Glutamatergic neuron (in vitro differentiated cells): ENCODE data around the gene TXNDC15. TPM values are rescaled to one million over a fixed set of nuclear protein-coding genes. Genes with fewer than 3 reads are reported as not detected.
"Not testable (repeated sequence)": the region's sequence is repeated elsewhere in the genome, so short reads cannot be mapped to it uniquely, and the experiment has no call there.

Experiments used
- DNase-seq: peaks from one replicate; pipeline ENCODE4 v3.0.0; 2022
- H3K27ac Mint-ChIP-seq: one replicate; pipeline ENCODE4 v1.8.0; 2020; ENCODE audit warnings: mild to moderate bottlenecking, mixed read lengths, inconsistent platforms; ENCODE audit not compliant: unreplicated experiment
- H3K27me3 Mint-ChIP-seq: one replicate; pipeline ENCODE4 v1.8.0; 2020; ENCODE audit warnings: mild to moderate bottlenecking, moderate library complexity, mixed read lengths, inconsistent platforms; ENCODE audit not compliant: unreplicated experiment
- H3K36me3 Mint-ChIP-seq: one replicate; pipeline ENCODE4 v1.8.0; 2020; ENCODE audit warnings: mild to moderate bottlenecking, mixed read lengths, inconsistent platforms; ENCODE audit not compliant: unreplicated experiment
- H3K4me1 Mint-ChIP-seq: one replicate; pipeline ENCODE4 v1.8.0; 2020; ENCODE audit warnings: mild to moderate bottlenecking, low read depth, mixed read lengths, inconsistent platforms; ENCODE audit not compliant: unreplicated experiment
- H3K4me3 Mint-ChIP-seq: one replicate; pipeline ENCODE4 v1.8.0; 2020; ENCODE audit warnings: mild to moderate bottlenecking, mixed read lengths, inconsistent platforms; ENCODE audit not compliant: unreplicated experiment
- H3K9me3 Mint-ChIP-seq: one replicate; pipeline ENCODE4 v1.8.0; 2020; ENCODE audit warnings: mild to moderate bottlenecking, moderate library complexity, mixed read lengths, inconsistent platforms; ENCODE audit not compliant: unreplicated experiment
- total RNA-seq: library from RNA; stranded (reverse); fragmentation: NEBNext Ultra II Directional; extraction: Animal tissue kit (Norgen Biotek cat#: 25700); gene quantifications from one replicate; pipeline ENCODE4 v1.2.1, GENCODE V29; 2021; ENCODE audit not compliant: unreplicated experiment
- TF ChIP-seq, protein P1 (sequence below): fragments of 200-600 bp; sonication (generic); IDR thresholded peaks from one replicate; pipeline ENCODE4 v1.5.0; 2021; ENCODE audit not compliant: partially characterized antibody, unreplicated experiment

Gene TXNDC15
- total RNA-seq, 1 donor from 2014 or later: 57.5 TPM

DNA sequence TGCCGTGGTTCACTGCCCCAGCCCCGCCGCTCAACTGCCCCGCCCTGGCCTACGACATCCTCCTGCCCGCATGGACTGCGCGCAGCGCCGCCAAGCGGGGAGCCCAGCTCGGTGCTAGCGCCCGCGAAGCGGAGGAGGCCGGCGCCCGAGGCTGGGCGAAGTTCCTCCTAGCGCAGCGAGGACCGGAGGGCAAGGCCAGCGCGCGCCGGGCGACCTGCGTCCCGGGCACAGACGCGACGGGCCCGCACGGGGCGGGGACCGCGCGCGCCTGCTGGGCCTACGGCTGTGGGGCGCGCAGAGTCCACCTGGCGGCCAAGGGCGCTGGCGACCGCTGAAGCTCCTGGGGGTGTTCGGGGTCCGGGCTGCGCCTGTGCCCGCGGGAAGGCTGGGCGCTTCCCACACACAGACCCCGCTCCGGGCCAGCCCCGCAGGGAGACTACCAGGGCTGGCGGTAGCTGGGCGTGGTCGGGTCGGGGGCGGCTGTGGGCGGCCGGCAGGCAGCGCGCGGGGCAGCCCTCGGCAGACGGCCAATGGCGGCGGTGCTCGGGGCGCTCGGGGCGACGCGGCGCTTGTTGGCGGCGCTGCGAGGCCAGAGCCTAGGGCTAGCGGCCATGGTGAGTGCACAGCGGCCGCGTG, 30.6 kb downstream of the TXNDC15 start, which contains the start of gene PCBD2:
PCBD2 (plus strand) TSS at position 522 of the 636 bp plus-strand sequence; CDS start at position 531, 9 bp downstream.
- peaks cover 8% of the 10 kb centered on the region for H3K27me3 Mint-ChIP-seq
- peak; percentile 96 for DNase-seq
- peaks cover 5% of the 10 kb centered on the region for H3K4me1 Mint-ChIP-seq
- peak within 1 kb of the TSS; percentile 98 for H3K27ac Mint-ChIP-seq
- no peaks in the 10 kb centered on the region for H3K36me3 Mint-ChIP-seq
- TF ChIP-seq, protein P1, sequence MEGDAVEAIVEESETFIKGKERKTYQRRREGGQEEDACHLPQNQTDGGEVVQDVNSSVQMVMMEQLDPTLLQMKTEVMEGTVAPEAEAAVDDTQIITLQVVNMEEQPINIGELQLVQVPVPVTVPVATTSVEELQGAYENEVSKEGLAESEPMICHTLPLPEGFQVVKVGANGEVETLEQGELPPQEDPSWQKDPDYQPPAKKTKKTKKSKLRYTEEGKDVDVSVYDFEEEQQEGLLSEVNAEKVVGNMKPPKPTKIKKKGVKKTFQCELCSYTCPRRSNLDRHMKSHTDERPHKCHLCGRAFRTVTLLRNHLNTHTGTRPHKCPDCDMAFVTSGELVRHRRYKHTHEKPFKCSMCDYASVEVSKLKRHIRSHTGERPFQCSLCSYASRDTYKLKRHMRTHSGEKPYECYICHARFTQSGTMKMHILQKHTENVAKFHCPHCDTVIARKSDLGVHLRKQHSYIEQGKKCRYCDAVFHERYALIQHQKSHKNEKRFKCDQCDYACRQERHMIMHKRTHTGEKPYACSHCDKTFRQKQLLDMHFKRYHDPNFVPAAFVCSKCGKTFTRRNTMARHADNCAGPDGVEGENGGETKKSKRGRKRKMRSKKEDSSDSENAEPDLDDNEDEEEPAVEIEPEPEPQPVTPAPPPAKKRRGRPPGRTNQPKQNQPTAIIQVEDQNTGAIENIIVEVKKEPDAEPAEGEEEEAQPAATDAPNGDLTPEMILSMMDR: peak; percentile 86
- H3K4me3 Mint-ChIP-seq: peak within 1 kb of the TSS; percentile 91
- peaks cover 7% of the 10 kb centered on the region for H3K9me3 Mint-ChIP-seq

DNA sequence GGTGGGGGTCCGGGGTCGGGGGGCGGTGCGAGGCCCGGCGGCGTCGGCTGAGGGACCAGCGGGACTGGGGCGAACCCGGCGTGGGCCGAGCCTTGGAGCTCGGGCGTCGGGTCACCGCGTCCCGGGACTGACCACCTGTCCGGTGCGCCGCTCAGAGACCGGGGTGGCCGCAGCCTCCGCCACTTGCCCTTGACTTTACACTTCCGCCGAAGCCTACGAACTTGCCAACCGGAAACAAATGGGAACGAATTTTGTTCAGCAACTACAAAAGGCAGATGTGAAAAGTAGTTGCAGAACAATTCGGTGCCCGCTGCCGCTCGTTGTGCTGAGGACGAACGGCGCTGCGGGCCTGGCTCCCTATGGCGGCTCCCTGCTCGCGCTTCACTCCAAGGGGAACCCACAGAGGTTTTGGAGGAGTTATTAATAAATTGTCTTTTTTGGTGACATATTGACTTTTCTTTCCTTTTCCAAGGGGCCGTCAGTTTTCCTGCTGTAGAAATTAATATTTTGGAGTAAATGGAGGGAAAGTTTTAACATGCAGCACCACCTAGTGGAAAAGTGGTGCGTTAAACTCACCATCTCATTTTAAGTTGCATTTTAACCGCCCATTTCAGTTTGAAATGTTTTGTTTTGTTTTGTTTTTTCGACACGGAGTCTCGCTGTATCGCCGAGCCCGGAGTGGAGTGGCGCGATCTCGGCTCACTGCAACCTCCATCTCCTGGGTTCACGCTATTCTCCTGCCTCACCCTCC, 31.2 kb downstream of the TXNDC15 start:
- DNase-seq: no peak
- H3K27ac Mint-ChIP-seq: peak overlapping the region; percentile 88

DNA sequence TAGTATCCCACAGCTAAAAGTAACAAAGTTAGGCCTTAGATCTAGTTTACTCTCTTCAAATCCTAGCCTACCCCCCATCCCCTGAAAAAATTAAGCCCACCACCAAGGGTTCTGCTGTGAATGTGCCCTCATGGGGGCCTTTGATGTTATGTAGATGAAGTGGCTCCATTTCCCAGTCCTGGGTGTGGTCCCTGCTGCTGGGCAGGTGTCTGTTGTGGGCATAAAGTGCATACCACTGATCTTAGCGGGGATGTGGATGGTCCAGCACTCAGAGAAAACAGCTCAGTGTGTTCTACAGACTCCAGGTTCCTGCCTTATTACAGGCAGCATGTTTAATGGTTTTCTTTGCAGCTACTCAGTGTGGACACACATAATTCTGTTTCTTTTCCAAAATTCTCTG, 32.6 kb downstream of the TXNDC15 start:
- peak overlapping the region; percentile 25 for H3K4me3 Mint-ChIP-seq
- TF ChIP-seq, protein P1: no peak
- no peaks in the 10 kb centered on the region for H3K36me3 Mint-ChIP-seq
- H3K4me1 Mint-ChIP-seq: peaks cover 5% of the 10 kb centered on the region
- no peak overlapping the region for H3K27ac Mint-ChIP-seq
- H3K9me3 Mint-ChIP-seq: peaks cover 7% of the 10 kb centered on the region
- no peak for DNase-seq
- H3K27me3 Mint-ChIP-seq: peaks cover 8% of the 10 kb centered on the region

More for the DNA sequence above, 31.2 kb downstream of the TXNDC15 start:
- Mint-ChIP-seq H3K36me3 (no peaks in the 10 kb centered on the region), H3K4me3 (peak overlapping the region; percentile 91), H3K9me3 (peaks cover 7% of the 10 kb centered on the region), H3K27me3 (peaks cover 8% of the 10 kb centered on the region), H3K4me1 (peaks cover 5% of the 10 kb centered on the region)
- TF ChIP-seq, protein P1: peak; percentile 86

DNA sequence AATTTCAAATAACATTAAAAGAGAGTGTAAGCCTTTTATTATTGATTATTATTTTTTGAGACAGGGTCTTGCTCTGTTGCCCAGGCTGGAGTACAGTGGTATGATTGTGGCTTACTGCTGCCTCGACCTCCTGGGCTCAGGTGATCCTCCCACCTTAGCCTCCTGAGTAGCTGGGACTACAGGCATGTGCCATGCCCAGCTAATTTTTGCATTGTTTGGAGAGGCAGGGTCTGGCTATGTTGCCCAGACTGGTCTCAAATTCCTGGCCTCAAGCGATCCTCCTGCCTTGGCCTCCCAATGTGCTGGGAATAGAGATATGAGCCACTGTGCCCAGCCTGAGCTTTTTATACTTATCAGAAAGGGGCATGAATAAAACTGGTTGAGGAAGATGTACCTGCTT, 36.6 kb downstream of the TXNDC15 start:
- not testable (repeated sequence) for H3K9me3 Mint-ChIP-seq, H3K36me3 Mint-ChIP-seq, H3K4me3 Mint-ChIP-seq, H3K27me3 Mint-ChIP-seq, H3K27ac Mint-ChIP-seq, DNase-seq, H3K4me1 Mint-ChIP-seq

DNA sequence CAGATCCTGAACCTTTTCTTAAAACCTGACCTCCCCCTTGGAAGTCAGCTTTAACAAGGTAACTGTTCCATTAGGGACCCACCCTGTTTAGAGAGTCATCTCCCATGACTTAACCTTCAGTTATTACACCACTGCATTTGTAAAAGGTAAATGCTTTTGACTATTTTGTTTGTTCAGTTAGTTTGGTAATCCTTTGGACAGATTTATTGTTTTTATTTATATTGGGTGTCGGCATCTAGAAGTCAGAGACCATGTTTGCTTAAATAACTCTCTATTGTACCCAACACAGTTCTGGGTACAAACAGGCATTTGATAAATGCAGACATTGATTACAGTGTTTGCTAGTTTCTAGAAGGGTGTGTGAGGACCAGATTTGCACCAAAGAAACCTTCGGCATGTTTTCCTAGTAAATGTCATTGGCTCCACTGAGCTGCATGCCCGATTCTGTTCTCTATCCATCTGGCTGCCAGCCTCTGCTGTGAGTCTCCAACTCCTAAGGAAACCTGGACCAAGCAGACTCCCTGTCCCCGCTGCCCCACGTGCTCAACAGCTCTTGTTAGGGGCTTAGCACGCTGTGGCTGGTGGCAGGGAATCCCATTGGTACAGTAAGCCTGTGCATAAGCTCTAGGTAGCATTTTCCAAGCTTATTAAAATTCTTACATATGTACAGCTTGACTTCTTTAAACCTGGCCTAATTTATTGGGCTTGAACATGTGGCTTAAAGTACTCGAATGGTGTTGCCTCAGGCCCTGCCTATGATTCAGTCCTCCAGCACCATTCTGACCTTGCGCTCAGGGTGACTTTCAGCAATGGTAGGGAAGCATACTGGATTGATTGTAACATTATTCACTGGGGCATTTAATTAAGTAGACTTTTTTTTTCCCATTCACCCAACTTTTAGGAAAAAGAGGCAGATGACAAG, 37.4 kb downstream of the TXNDC15 start:
- Mint-ChIP-seq H3K27me3 (no peaks in the 10 kb centered on the region), H3K4me3 (no peak overlapping the region), H3K27ac (no peak overlapping the region), H3K4me1 (no peaks in the 10 kb centered on the region), H3K9me3 (no peaks in the 10 kb centered on the region), H3K36me3 (no peaks in the 10 kb centered on the region)
- TF ChIP-seq, protein P1: no peak
- DNase-seq: no peak
